Caki2 (cell line): Measurements from ENCODE around the gene LIPG. TPM values are rescaled to one million over a fixed set of nuclear protein-coding genes. Genes with fewer than 3 reads are reported as not detected.
A peak's percentile ranks its signal among the peaks of the same experiment; 100 is the strongest.

Source experiments
- DNase-seq: peaks from one replicate; pipeline ENCODE4 v3.0.0-alpha.2; 2015; ENCODE audit warnings: low read depth
- in situ Hi-C: cut with HindIII; loops from 2 replicates; pipeline ENCODE4 v1.10.0; 2016; ENCODE audit warnings: low sequenced_read_pairs, low pct_unique_long_range_greater_than_20kb, mixed read lengths
- total RNA-seq: library from RNA; depleted of rRNA; stranded (reverse); fragments of >200 nt; shearing (Covaris generic); gene quantifications from 2 replicates; pipeline ENCODE4 v1.2.3, GENCODE V29; 2014; ENCODE audit warnings: low replicate concordance; rRNA removed

The LIPG gene
- total RNA-seq, 1 experiment from 2014 or later, result 4.5 TPM

DNA sequence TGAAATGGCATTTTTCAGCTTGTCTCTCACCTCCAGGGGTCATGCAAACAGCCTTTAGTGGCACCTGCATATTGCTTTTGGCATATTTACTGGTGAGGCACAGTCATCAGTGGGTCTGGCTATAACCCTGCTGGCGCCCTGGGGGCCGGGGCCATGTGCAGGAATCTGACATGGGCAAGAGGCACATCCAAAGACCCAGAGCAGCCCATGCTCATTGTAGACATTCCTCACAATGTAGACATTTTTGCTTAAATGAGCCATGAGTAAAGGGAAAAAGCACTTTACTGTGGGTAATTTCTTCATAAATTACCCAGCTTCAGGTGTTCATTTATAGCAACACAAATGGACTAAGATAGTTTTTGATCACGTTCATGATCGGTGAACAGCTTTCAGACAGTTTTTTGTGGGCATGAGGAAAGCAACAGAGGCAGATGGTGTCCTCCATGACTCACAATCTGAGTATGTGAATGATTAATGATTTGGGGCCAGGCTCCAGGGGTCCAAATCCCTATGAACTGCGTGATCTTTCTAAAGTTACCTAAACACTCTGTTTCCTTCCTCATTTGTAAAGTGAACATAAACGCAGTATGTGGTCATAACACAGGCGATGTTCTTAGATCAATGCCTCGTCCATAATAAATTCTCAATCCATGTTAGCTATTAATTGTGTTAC is 85.8 kb downstream of the LIPG start:
- peak; percentile 19 for DNase-seq

DNA sequence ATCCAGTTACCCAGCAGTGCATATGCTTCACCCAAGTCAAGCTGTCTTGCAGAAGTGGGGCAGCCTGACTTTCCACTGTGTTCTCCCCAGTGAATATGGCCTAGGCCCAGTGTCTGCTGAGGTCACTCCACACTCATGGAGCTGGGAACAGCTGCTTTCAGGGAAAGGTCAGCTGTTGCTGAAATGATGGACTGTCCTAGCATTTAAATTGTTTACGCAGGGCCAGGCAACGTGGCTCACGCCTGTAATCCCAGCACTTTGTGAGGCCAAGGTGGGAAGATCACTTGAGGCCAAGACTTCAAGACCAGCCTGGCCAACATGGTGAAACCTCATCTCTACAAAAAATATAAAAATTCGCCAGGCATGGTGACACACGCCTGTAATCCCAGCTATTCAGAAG is 86.5 kb downstream of the LIPG start:
- in situ Hi-C loops, result no loop called here

More for the DNA sequence above, 85.8 kb downstream of the LIPG start:
- in situ Hi-C loops, result no loop called here

More for the DNA sequence above, 86.5 kb downstream of the LIPG start:
- DNase-seq, result no peak

Other genes starting within 250 kb of the LIPG start
- gene DYM, start 101.4 kb upstream of the LIPG start, total RNA-seq, result 34.6 and 47.1 TPM in 2 replicates
- 35.9 and 71.3 TPM in 2 replicates for gene C18orf32, start 74.8 kb upstream of the LIPG start, total RNA-seq
- gene RPL17, start 69.6 kb upstream of the LIPG start, total RNA-seq, result 1,255 and 1,356 TPM in 2 replicates